Neural cell (in vitro differentiated cells): ENCODE data around the gene TERB2. TPM values are rescaled to one million over a fixed set of nuclear protein-coding genes. Genes with fewer than 3 reads are reported as not detected.

ENCODE experiments used
- H2AFZ ChIP-seq: fragments of 200-600, 300-800 bp; sonication (generic), shearing (Covaris generic); 2 replicates; pipeline ENCODE4 v1.6.0; 2014; ENCODE audit warnings: low read depth, mild to moderate bottlenecking, antibody characterized with exemption, low read length, moderate library complexity
- H3F3A ChIP-seq: fragments of 200-600 bp; shearing (Covaris generic); 2 replicates; pipeline ENCODE4 v1.6.1; 2016; ENCODE audit warnings: mild to moderate bottlenecking, moderate library complexity, mixed read lengths, antibody characterized with exemption, low read length; ENCODE audit not compliant: insufficient read depth, poor library complexity, severe bottlenecking
- H3K27ac ChIP-seq: fragments of 200-600, 300-800 bp; sonication (generic), shearing (Covaris generic); 2 replicates; pipeline ENCODE4 v1.5.1; 2014; ENCODE audit warnings: mild to moderate bottlenecking, low read length, moderate library complexity
- H3K27me3 ChIP-seq: fragments of 300-800, 200-600 bp; sonication (generic), shearing (Covaris generic); 2 replicates; pipeline ENCODE4 v1.6.0; 2014; ENCODE audit warnings: mild to moderate bottlenecking, low read depth, low read length, moderate library complexity; ENCODE audit not compliant: insufficient read depth
- H3K36me3 ChIP-seq: fragments of 300-800, 200-600 bp; sonication (generic), shearing (Covaris generic); 2 replicates; pipeline ENCODE4 v1.5.1; 2014; ENCODE audit warnings: mild to moderate bottlenecking, antibody characterized with exemption, low read length, moderate library complexity; ENCODE audit not compliant: insufficient read depth
- H3K4me2 ChIP-seq: fragments of 300-800, 200-600 bp; sonication (generic), shearing (Covaris generic); 2 replicates; pipeline ENCODE4 v1.6.0; 2014; ENCODE audit warnings: mild to moderate bottlenecking, low read length
- H3K4me3 ChIP-seq: fragments of 300-800, 200-600 bp; sonication (generic), shearing (Covaris generic); 2 replicates; pipeline ENCODE4 v1.5.1; 2014; ENCODE audit warnings: mild to moderate bottlenecking, low read length, moderate library complexity
- H3K79me2 ChIP-seq: fragments of 200-600 bp; shearing (Covaris generic); replicated peaks from 2 replicates; pipeline ENCODE4 v1.6.0; 2014; ENCODE audit warnings: mild to moderate bottlenecking, low read length, moderate library complexity; ENCODE audit not compliant: insufficient read depth
- H3K9ac ChIP-seq: fragments of 300-800, 200-600 bp; sonication (generic), shearing (Covaris generic); 2 replicates; pipeline ENCODE4 v1.6.1; 2016; ENCODE audit warnings: mild to moderate bottlenecking, low read length, mixed read lengths
- H3K9me2 ChIP-seq: fragments of 200-600 bp; shearing (Covaris generic); 2 replicates; pipeline ENCODE4 v1.6.1; 2016; ENCODE audit warnings: mild to moderate bottlenecking, low read length, mixed read lengths; ENCODE audit not compliant: insufficient read depth
- H3K9me3 ChIP-seq: fragments of 200-600, 300-800 bp; sonication (generic), shearing (Covaris generic); 2 replicates; pipeline ENCODE4 v1.6.1; 2016; ENCODE audit warnings: mild to moderate bottlenecking, mixed run types, low read length, moderate library complexity, mixed read lengths
- H4K20me1 ChIP-seq: fragments of 200-600 bp; shearing (Covaris generic); 2 replicates; pipeline ENCODE4 v1.6.1; 2016; ENCODE audit warnings: mild to moderate bottlenecking, mixed run types; ENCODE audit not compliant: insufficient read depth
- EP300 ChIP-seq: fragments of 450-650 bp; conservative IDR thresholded peaks from 2 replicates; pipeline ENCODE4 v1.6.1; 2014; ENCODE audit warnings: antibody characterized with exemption, mild to moderate bottlenecking, moderate library complexity; ENCODE audit not compliant: poor library complexity, severe bottlenecking
- EZH2 ChIP-seq: fragments of 200-600, 300-800 bp; shearing (Covaris generic), sonication (generic); IDR thresholded peaks from 2 replicates; pipeline ENCODE4 v1.6.1; 2014; ENCODE audit warnings: antibody characterized with exemption, low read length, borderline replicate concordance, mild to moderate bottlenecking; ENCODE audit not compliant: insufficient read depth, poor library complexity, severe bottlenecking
- MXI1 ChIP-seq: fragments of 450-650 bp; conservative IDR thresholded peaks from 2 replicates; pipeline ENCODE4 v1.6.1; 2014; ENCODE audit warnings: antibody characterized with exemption, mild to moderate bottlenecking; ENCODE audit not compliant: poor library complexity, severe bottlenecking
- POLR2AphosphoS5 ChIP-seq: IDR thresholded peaks from 2 replicates; pipeline ENCODE4 v1.6.1; 2012
- RAD21 ChIP-seq: fragments of 450-650 bp; conservative IDR thresholded peaks from 2 replicates; pipeline ENCODE4 v1.6.1; 2014; ENCODE audit warnings: antibody characterized with exemption, mild to moderate bottlenecking, moderate library complexity
- SMC3 ChIP-seq: fragments of 450-650 bp; conservative IDR thresholded peaks from 2 replicates; pipeline ENCODE4 v1.6.1; 2014; ENCODE audit warnings: antibody characterized with exemption, mild to moderate bottlenecking, moderate library complexity; ENCODE audit not compliant: poor library complexity
- TAF1 ChIP-seq: IDR thresholded peaks from 2 replicates; pipeline ENCODE4 v1.6.1; 2012; ENCODE audit warnings: low read depth
- polyA plus RNA-seq: library from polyadenylated mRNA; depleted of rRNA; stranded (reverse); fragments of >200 nt; gene quantifications from 2 replicates; pipeline ENCODE4 v1.2.3, GENCODE V29; 2014
- TF ChIP-seq, protein P1 (sequence below): fragments of 450-650 bp; IDR thresholded peaks from 2 replicates; pipeline ENCODE4 v1.5.1; 2014; ENCODE audit warnings: antibody characterized with exemption, mild to moderate bottlenecking, moderate library complexity; ENCODE audit not compliant: poor library complexity, severe bottlenecking
- TF ChIP-seq, protein P2 (sequence below): IDR thresholded peaks from 2 replicates; pipeline ENCODE4 v1.6.1; 2012; ENCODE audit warnings: borderline replicate concordance

Gene TERB2
- polyA plus RNA-seq, 1 donor from 2014 or later: not detected

DNA sequence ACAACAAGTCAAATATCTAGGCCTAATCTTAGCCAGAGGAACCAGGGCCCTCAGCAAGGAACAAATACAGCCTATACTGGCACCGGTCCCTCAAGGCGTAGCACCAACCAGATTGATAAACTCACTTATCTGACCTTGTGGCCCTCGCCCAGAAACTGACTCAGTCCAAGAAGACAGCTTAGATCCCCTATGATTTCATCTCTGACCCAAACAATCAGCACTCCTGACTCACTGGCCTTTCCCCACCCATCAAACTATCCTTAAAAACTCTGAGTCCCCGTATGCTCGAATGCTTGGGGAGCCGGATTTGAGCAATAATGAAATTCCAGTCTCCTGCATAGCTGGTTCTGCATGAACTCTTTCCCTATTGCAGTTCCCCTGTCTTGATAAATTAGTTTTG, 64.9 kb downstream of the TERB2 start:
- Histone ChIP-seq H3K4me3 (no peak overlapping the region), H3K79me2 (no peaks in the 10 kb centered on the region), H3K27ac (no peak overlapping the region), H3K9me2 (no peaks in the 10 kb centered on the region), H3K9ac (no peak overlapping the region), H3K9me3 (no peaks in the 10 kb centered on the region), H2AFZ (no peak overlapping the region), H3K4me2 (no peak overlapping the region), H3K27me3 (no peaks in the 10 kb centered on the region), H3F3A (no peaks in the 10 kb centered on the region), H4K20me1 (no peaks in the 10 kb centered on the region), H3K36me3 (no peaks in the 10 kb centered on the region)
- TF ChIP-seq POLR2AphosphoS5 (no peak), RAD21 (no peak), EP300 (no peak), SMC3 (no peak), TAF1 (no peak), MXI1 (no peak), EZH2 (no peak)
- TF ChIP-seq, protein P1, sequence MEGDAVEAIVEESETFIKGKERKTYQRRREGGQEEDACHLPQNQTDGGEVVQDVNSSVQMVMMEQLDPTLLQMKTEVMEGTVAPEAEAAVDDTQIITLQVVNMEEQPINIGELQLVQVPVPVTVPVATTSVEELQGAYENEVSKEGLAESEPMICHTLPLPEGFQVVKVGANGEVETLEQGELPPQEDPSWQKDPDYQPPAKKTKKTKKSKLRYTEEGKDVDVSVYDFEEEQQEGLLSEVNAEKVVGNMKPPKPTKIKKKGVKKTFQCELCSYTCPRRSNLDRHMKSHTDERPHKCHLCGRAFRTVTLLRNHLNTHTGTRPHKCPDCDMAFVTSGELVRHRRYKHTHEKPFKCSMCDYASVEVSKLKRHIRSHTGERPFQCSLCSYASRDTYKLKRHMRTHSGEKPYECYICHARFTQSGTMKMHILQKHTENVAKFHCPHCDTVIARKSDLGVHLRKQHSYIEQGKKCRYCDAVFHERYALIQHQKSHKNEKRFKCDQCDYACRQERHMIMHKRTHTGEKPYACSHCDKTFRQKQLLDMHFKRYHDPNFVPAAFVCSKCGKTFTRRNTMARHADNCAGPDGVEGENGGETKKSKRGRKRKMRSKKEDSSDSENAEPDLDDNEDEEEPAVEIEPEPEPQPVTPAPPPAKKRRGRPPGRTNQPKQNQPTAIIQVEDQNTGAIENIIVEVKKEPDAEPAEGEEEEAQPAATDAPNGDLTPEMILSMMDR: no peak
- TF ChIP-seq, protein P2, sequence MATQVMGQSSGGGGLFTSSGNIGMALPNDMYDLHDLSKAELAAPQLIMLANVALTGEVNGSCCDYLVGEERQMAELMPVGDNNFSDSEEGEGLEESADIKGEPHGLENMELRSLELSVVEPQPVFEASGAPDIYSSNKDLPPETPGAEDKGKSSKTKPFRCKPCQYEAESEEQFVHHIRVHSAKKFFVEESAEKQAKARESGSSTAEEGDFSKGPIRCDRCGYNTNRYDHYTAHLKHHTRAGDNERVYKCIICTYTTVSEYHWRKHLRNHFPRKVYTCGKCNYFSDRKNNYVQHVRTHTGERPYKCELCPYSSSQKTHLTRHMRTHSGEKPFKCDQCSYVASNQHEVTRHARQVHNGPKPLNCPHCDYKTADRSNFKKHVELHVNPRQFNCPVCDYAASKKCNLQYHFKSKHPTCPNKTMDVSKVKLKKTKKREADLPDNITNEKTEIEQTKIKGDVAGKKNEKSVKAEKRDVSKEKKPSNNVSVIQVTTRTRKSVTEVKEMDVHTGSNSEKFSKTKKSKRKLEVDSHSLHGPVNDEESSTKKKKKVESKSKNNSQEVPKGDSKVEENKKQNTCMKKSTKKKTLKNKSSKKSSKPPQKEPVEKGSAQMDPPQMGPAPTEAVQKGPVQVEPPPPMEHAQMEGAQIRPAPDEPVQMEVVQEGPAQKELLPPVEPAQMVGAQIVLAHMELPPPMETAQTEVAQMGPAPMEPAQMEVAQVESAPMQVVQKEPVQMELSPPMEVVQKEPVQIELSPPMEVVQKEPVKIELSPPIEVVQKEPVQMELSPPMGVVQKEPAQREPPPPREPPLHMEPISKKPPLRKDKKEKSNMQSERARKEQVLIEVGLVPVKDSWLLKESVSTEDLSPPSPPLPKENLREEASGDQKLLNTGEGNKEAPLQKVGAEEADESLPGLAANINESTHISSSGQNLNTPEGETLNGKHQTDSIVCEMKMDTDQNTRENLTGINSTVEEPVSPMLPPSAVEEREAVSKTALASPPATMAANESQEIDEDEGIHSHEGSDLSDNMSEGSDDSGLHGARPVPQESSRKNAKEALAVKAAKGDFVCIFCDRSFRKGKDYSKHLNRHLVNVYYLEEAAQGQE: no peak

DNA sequence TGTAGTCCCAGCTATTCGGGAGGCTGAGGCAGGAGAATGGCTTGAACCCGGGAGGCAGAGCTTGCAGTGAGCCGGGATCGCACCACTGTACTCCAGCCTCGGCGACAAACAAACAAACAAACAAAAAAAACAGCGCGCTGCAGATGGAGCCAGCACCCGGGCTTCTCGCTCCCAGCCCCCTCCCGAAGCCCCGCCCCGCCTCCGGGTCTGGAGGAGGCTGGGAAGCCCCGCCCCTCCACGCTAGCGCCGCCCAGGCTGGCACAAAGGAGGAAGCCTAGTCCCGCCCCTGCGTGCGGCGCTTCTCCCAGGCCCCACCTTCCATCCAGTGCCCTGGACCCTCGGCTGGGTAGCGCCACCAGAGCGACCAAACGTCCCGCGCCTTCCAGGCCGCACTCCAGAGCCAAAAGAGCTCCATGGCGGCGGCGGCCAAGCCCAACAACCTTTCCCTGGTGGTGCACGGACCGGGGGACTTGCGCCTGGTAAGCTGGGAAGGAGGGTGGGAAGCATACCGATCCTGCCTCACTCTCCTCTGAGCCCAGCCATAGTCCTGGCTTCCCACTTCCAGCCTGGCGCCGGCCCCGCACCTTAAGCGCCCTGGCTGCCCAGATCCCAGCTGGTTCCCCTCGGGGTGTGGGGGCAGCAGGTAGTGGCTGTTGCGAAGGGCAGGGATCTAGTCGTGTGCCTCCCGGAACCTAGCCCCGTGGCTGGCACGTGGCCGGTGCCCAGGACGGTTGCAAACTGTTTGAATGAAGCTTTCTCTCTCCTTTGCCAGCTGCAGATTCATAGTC, 66.6 kb downstream of the TERB2 start, which contains the start of gene SORD:
Gene SORD, plus strand, starts transcription at position 325 of the 788 bp plus-strand sequence. Its CDS starts 89 bp downstream, at position 414.
- Histone ChIP-seq H3K4me3 (peak within 1 kb of the TSS; percentile 74), H3K9me2 (no peaks in the 10 kb centered on the region), H3F3A (no peaks in the 10 kb centered on the region), H3K4me2 (peak within 1 kb of the TSS; percentile 57), H2AFZ (peak within 1 kb of the TSS; percentile 81), H3K9me3 (no peaks in the 10 kb centered on the region), H3K79me2 (no peaks in the 10 kb centered on the region), H3K36me3 (no peaks in the 10 kb centered on the region), H3K27me3 (no peaks in the 10 kb centered on the region), H4K20me1 (no peaks in the 10 kb centered on the region), H3K27ac (peak within 1 kb of the TSS; percentile 30), H3K9ac (peak within 1 kb of the TSS; percentile 75)
- TF ChIP-seq SMC3: peak; percentile 15
- TF ChIP-seq, protein P2: peak; percentile 64
- no peak for TF ChIP-seq RAD21
- no peak for TF ChIP-seq EZH2
- TF ChIP-seq TAF1: peak; percentile 43
- TF ChIP-seq MXI1: peak; percentile 84
- peak; percentile 90 for TF ChIP-seq POLR2AphosphoS5
- TF ChIP-seq, protein P1: no peak
- no peak for TF ChIP-seq EP300
